NCI-H146 (cell line): ENCODE measurements around the gene NTRK3.

ENCODE experiments used
- DNase-seq: peaks from one replicate; lab custom pipeline; 2025; lab: John Stamatoyannopoulos, UW

NTRK3 gene

GRCh38 chr15:88230823-88231222 is 25.7 kb downstream of the NTRK3 start:
- DNase-seq, result no peak

DNA sequence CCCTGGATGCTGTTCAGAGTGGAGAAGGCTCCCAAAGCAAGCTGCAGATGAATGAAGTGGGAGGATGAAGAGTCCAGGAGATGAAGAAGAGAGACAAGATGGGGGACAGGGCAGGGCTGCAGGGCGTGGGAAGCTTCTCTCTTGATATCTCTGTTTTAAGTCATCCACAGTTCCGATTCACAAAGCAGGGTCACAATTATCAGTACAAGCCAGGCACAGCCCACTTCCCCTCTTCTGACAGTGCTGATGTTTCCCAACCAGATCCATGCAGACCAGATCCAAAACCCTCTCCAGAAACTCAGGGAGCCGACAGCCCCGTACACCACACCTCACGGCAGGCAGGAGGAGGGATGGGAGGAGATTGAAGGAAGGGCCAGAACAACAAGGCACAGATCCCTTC is 31.1 kb downstream of the NTRK3 start:
- no peak for DNase-seq

- DNase-seq, result no peak
Measured at GRCh38 chr15:88223084-88223483, 33.5 kb downstream of the NTRK3 start.

DNA sequence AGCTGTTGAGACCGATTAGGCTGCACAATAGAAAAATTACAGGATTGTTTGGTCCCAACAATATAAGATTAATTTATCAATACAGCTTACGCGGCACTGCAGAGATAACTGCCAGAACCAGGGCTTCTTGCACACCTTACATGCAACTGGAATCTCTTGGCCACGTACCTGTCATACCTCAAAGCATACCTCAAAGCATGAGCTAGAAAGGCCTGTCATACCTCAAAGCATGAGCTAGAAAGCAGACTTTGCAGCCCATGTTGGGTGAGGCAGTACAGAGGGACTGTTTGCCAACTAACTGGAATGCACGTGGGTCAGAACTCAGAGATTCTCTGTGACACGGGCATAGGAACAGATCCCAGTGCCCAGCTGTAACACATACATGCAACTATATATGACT is 34.7 kb downstream of the NTRK3 start:
- no peak for DNase-seq

DNA sequence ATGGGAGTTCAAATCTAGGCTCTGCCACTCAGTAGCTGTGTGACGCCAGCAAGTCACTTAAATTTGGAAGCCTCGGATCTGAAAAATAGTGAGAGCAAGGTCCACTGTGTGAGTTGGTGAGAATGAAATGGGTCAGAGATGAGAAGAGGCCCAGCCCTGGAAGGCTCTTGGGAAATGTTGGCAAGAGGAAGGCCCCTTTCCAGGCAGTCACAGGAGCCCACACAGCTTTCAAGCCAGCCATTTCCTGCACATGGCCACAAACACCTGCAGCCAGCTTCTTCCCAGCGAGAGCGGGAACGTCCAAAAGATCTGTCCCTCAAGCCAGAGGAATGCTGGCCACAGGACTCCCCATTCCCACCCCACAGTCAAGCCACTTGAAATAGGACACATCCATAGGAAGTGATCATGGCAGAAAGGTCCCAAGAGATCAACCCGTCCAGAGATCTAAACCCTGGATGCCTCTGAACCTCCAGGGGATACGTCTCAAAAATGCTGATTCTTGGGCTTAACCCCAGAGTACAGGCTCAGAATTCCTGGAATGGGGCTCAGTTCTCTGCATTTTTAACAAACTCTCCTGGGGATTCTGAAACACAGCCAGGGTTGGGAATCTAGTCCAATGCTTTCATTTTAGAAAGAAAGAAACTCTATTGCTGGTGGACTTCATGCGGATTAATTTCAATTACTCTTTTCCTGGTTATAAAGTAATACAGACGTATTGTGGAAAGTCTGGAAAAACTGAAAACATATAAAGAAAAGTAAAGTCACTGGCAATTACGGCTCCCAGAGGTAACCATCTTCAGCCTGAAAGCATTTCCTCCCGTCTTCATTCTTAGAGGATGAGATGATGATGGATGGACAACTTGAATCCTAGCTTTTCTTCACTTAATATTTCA is 35.9 kb downstream of the NTRK3 start:
- DNase-seq, result no peak

- DNase-seq, result no peak
Measured at GRCh38 chr15:88219623-88220022, 36.9 kb downstream of the NTRK3 start.

GRCh38 chr15:88218557-88219221 is 37.9 kb downstream of the NTRK3 start:
- DNase-seq, result no peak

DNA sequence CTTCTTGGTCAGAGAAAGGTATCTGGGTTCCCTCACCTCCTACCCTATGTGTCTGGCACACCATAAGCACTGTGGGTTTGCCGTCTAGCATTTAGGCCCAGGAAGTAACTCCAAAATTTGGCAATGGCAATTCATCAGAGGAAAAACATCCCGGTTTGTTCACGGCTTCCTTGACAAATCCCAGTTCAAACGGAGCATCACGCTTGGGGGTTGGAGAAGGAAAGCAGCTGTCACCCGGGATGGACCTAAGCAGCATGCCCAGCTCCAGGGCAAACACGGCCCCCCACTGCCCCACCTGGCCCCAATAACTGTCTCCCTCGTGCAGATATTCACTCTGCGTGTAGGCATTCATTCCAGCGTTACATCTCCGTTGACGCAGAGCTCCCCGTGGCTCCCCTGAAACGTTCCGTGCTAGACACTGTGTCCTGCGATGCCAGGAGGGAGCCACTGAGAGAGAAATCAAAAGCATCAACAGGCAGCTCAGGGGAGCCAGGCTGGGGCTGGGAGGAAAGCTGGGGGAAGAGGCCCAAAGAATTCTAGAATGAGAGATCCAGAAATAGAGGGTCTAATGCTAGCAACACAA is 41.4 kb downstream of the NTRK3 start:
- DNase-seq, result no peak

DNA sequence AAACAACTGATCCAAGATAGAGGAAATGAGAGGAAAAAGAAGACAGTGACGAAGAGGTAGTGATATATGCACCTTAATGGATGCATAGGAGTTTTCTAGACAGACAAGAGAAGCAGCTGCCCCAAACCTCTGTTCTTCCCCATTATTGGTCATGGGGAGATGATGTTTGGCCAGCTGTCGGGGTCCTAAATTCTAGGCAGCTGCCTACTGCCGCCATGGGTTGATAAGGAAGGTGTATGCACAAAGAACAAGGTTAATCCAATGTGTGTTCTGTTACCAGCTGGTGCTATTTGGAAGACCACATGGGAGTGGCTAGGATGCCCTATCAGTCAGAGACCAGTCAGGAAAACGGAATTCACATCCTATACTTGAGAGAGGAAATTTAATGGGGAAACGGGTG is 47.4 kb downstream of the NTRK3 start:
- no peak for DNase-seq

GRCh38 chr15:88208396-88208795 is 48.1 kb downstream of the NTRK3 start:
- no peak for DNase-seq

DNA sequence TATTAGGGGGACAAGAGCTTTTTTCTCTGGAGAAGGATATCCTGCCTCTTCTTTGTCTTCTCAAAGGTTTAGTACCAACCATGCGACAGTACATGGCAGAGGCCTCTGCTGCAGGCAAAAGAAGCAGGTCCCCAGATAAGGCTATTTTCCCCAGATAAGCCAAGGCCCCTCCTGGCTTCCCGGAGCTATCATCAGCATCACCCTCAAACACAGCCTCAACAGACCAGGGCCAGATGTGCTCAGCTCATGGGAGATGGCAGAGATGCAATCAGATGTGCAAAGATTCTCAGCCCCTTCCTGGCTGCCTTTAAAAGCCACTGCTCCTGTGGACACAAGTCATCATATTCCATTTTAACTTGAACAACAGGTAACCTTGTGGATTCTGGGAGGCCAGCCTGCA is 49.0 kb downstream of the NTRK3 start:
- DNase-seq, result no peak

- DNase-seq, result no peak
Measured at GRCh38 chr15:88204584-88204983, 52.0 kb downstream of the NTRK3 start.

DNA sequence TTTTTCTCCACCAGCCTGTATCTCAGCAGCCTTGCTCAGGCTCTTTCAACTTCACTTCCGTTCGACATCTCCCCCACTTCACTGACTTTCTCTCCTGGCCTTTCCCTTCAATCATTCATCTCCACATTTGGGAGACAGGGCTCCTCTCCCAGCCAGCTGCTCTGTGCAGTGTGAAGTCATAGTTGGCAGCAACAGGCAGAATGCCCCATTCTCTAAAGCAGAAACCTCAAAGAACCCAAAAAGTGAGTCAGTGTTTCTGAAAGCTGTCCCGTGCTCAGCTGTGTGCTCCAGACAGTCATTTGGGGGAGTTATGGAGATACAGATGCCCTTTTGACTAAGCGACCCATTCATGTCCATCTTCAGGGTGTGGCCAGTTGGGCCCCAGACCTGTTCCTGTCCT is 54.3 kb downstream of the NTRK3 start:
- DNase-seq, result no peak

DNA sequence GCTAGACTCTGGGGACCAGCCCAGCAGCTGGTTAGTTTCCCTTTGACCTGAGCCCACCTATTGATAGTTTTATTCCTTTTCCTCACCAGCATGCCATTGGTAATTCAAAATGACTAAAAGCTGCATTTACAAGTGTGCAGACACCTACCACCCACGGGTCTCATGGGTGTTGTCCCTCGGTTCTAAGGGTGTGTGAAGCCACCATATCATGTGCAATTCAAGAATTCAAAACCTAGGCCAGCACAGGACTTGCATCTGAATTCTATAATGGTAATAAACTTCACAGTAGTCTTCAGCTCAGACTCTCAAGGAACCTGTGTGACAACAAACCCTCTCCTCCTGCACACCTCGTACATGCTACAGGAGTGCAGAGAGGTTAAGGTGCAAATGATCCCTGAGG is 55.3 kb downstream of the NTRK3 start:
- no peak for DNase-seq

DNA sequence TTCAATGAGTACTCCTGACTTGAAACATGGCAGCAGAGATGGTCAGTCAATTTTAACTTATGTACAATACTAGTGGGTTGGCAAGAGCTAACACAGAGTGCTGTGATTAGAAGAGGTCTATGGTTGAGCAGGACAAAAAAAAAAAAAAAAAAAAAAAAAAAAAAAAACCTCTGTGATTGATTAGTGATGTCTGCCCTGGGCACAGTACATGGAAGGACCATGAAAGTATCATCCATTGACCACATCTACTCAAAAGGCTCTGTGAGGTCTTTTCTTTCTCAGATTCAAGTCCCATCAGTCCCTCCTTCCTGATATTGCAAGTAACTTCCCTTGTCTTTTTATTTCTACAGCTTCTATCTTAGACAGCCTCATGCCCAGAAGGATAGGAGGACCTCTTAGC is 59.6 kb downstream of the NTRK3 start:
- DNase-seq, result no peak

DNA sequence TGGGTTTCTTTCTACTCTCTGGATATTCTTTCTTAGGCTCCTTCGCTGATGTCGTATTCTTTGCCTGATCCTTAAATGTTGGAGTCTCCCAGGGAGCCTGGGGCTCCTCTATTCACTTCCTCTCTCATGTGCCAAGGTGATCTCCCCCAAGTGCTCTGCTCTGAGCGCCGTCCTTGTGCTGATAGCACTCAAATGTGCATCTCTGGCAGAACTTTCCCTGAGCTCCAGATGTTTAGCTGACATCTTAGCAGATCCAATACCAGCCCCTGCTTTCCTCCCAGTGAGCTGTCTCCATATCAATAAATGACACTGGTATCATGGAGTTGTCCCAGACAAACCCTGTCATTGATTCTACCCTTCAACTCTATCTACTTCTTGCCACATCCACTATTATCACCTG is 62.4 kb downstream of the NTRK3 start:
- no peak for DNase-seq

- DNase-seq, result no peak
Measured at GRCh38 chr15:88193415-88193814, 63.1 kb downstream of the NTRK3 start.

- DNase-seq, result no peak
Measured at GRCh38 chr15:88191812-88192165, 64.8 kb downstream of the NTRK3 start.

GRCh38 chr15:88190232-88190631 is 66.3 kb downstream of the NTRK3 start:
- DNase-seq, result no peak

GRCh38 chr15:88188300-88188699 is 68.2 kb downstream of the NTRK3 start:
- DNase-seq, result no peak

DNA sequence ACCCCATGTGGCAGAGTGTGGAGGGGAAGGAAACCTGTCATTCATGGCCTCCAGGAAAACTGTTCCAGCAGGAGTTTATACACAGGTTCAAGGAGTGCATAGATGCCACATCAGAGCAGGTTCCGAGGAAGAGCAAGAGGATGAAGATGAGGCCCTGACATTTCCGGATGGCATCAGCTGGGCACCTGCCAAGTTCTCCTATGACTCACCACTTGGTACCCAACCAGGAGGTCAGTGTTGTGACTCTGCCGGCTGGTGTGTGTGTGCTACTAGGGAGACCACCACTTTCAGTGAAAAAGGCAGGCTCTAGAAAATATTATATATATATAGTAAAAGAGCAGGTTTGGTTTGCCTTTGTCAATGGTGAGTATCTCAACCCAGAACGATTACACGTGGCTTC is 69.3 kb downstream of the NTRK3 start:
- DNase-seq, result no peak

- DNase-seq, result no peak
Measured at GRCh38 chr15:88185584-88185983, 71.0 kb downstream of the NTRK3 start.

DNA sequence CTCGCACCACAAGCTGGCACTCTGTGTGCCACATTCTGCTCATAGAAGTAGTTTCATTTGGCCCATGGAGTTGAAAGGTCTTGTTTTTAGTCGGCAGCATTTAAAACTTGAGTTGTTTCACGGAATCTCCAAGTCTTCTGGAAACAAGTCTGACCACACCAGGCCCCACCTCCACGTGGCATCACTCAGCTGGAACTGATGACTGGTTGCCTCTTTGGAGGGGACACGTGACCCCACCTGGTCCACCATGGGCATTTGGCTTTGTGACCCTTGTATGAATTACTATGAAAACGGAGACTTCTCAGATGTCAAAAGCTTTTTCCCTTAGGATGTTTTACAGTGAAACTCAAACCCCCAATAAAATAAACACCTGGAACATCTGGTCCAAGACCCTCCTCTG is 74.9 kb downstream of the NTRK3 start:
- DNase-seq, result no peak
